ENCODE results near the gene CWC22. TPM values are rescaled to one million over a fixed set of nuclear protein-coding genes. Genes with fewer than 3 reads are reported as not detected.
A peak's percentile ranks its signal among the peaks of the same experiment; 100 is the strongest.
"Not testable (repeated sequence)": the region's sequence is repeated elsewhere in the genome, so short reads cannot be mapped to it uniquely, and the experiment has no call there.

CWC22 gene
- total RNA-seq, 1 donor from 2014 or later, result 12.0 TPM

GRCh38 chr2:180015951-180016709, 9.0 kb upstream of the CWC22 start:
- no peak for DNase-seq
- H3K27me3 Mint-ChIP-seq (ENCODE audit: unreplicated experiment), result peaks cover 4% of the 10 kb centered on the region
- H3K36me3 Mint-ChIP-seq (ENCODE audit: unreplicated experiment), result no peaks in the 10 kb centered on the region
- peaks cover 3% of the 10 kb centered on the region for H3K9me3 Mint-ChIP-seq (ENCODE audit: unreplicated experiment)
- peaks cover 6% of the 10 kb centered on the region for H3K4me1 Mint-ChIP-seq (ENCODE audit: low read depth, unreplicated experiment)
- no peak for TF ChIP-seq CTCF (IDR thresholded peaks at IDR 0.05; ENCODE audit: partially characterized antibody, unreplicated experiment)
- H3K4me3 Mint-ChIP-seq (ENCODE audit: unreplicated experiment), result no peak overlapping the region
- H3K27ac Mint-ChIP-seq (ENCODE audit: unreplicated experiment), result no peak overlapping the region

- peaks cover 4% of the 10 kb centered on the region for H3K27me3 Mint-ChIP-seq (ENCODE audit: unreplicated experiment)
- no peak for DNase-seq
- H3K4me1 Mint-ChIP-seq (ENCODE audit: low read depth, unreplicated experiment), result peaks cover 6% of the 10 kb centered on the region
- no peak overlapping the region for H3K4me3 Mint-ChIP-seq (ENCODE audit: unreplicated experiment)
- peaks cover 3% of the 10 kb centered on the region for H3K9me3 Mint-ChIP-seq (ENCODE audit: unreplicated experiment)
- no peaks in the 10 kb centered on the region for H3K36me3 Mint-ChIP-seq (ENCODE audit: unreplicated experiment)
- no peak overlapping the region for H3K27ac Mint-ChIP-seq (ENCODE audit: unreplicated experiment)
- TF ChIP-seq CTCF (IDR thresholded peaks at IDR 0.05; ENCODE audit: partially characterized antibody, unreplicated experiment), result no peak
Measured at GRCh38 chr2:180012523-180012922, 5.4 kb upstream of the CWC22 start.

GRCh38 chr2:180010701-180011100, 3.6 kb upstream of the CWC22 start:
- H3K27me3 Mint-ChIP-seq (ENCODE audit: unreplicated experiment), result peaks cover 3% of the 10 kb centered on the region
- H3K9me3 Mint-ChIP-seq (ENCODE audit: unreplicated experiment), result peaks cover 6% of the 10 kb centered on the region
- H3K27ac Mint-ChIP-seq (ENCODE audit: unreplicated experiment), result no peak overlapping the region
- H3K4me1 Mint-ChIP-seq (ENCODE audit: low read depth, unreplicated experiment), result peaks cover 6% of the 10 kb centered on the region
- H3K4me3 Mint-ChIP-seq (ENCODE audit: unreplicated experiment), result no peak overlapping the region
- TF ChIP-seq CTCF (IDR thresholded peaks at IDR 0.05; ENCODE audit: partially characterized antibody, unreplicated experiment), result no peak
- H3K36me3 Mint-ChIP-seq (ENCODE audit: unreplicated experiment), result no peaks in the 10 kb centered on the region
- no peak for DNase-seq

GRCh38 chr2:180006231-180006630, 866 bp downstream of the CWC22 start:
- no peak for TF ChIP-seq CTCF (IDR thresholded peaks at IDR 0.05; ENCODE audit: partially characterized antibody, unreplicated experiment)
- Mint-ChIP-seq H3K27ac (ENCODE audit: unreplicated experiment) (peak overlapping the region; percentile 96), H3K9me3 (ENCODE audit: unreplicated experiment) (peaks cover 4% of the 10 kb centered on the region), H3K4me3 (ENCODE audit: unreplicated experiment) (peak overlapping the region; percentile 97), H3K27me3 (ENCODE audit: unreplicated experiment) (peaks cover 2% of the 10 kb centered on the region), H3K36me3 (ENCODE audit: unreplicated experiment) (no peaks in the 10 kb centered on the region), H3K4me1 (ENCODE audit: low read depth, unreplicated experiment) (peaks cover 3% of the 10 kb centered on the region)
- DNase-seq, result no peak

- H3K27ac Mint-ChIP-seq (ENCODE audit: unreplicated experiment); H3K27me3 Mint-ChIP-seq (ENCODE audit: unreplicated experiment); H3K36me3 Mint-ChIP-seq (ENCODE audit: unreplicated experiment); H3K4me1 Mint-ChIP-seq (ENCODE audit: low read depth, unreplicated experiment); H3K9me3 Mint-ChIP-seq (ENCODE audit: unreplicated experiment); DNase-seq: not testable (repeated sequence)
- peak overlapping the region; percentile 97 for H3K4me3 Mint-ChIP-seq (ENCODE audit: unreplicated experiment)
Measured at GRCh38 chr2:180005465-180005864, 1.6 kb downstream of the CWC22 start.
